K562 (cell line): Measurements from ENCODE around the gene HCAR2. TPM values are rescaled to one million over a fixed set of nuclear protein-coding genes. Genes with fewer than 3 reads are reported as not detected.

Source experiments
- ARID4B ChIP-seq: sonication (generic); formaldehyde crosslinking; IDR thresholded peaks from 2 replicates; pipeline ENCODE4 v1.8.0; 2022; ENCODE audit warnings: mild to moderate bottlenecking, missing genetic modification reagents
- CXXC5 ChIP-seq: fragments of 250-450 bp; sonication (Bioruptor Pico); IDR thresholded peaks from 2 replicates; pipeline ENCODE4 v1.8.0; 2022; ENCODE audit warnings: inconsistent platforms, mild to moderate bottlenecking, moderate library complexity
- ERF ChIP-seq: fragments of 450-650 bp; formaldehyde crosslinking; IDR thresholded peaks from 2 replicates; pipeline ENCODE4 v1.4.0; 2020; ENCODE audit warnings: mild to moderate bottlenecking, mixed read lengths
- FOXA3 ChIP-seq, 2 experiments: fragments of 450-650 bp in 1 of 2; sonication (generic) in 1 of 2; formaldehyde crosslinking; IDR thresholded peaks in 1 of 2; conservative IDR thresholded peaks in 1 of 2; 2 replicates each; pipeline versions ENCODE4 v1.4.0 to v1.8.0; 2020 to 2022; ENCODE audit warnings: mild to moderate bottlenecking in 2 of 2, missing genetic modification reagents in 1 of 2
- PRDM10 ChIP-seq: fragments of 450-650 bp; IDR thresholded peaks from 2 replicates; pipeline ENCODE4 v1.6.1; 2018; ENCODE audit not compliant: partially characterized antibody
- SAP30 ChIP-seq: fragments of 200-600 bp; sonication (generic); IDR thresholded peaks from 2 replicates; pipeline ENCODE4 v1.6.1; 2012; ENCODE audit warnings: borderline replicate concordance, low read depth, mild to moderate bottlenecking, moderate library complexity, low read length, control low read depth, inconsistent platforms; ENCODE audit not compliant: insufficient read depth, poor library complexity, severe bottlenecking
- SOX6 ChIP-seq: fragments of 450-650 bp; IDR thresholded peaks from 2 replicates; pipeline ENCODE4 v1.6.1; 2014; ENCODE audit warnings: mild to moderate bottlenecking
- TRIM24 ChIP-seq, 2 experiments: fragments of 450-650 bp; IDR thresholded peaks; 2 replicates each; pipeline ENCODE4 v1.6.1; 2016
- ZNF407 ChIP-seq: fragments of 450-650 bp; IDR thresholded peaks from 2 replicates; pipeline ENCODE4 v1.6.1; 2016; ENCODE audit warnings: low read depth
- polyA plus RNA-seq, 8 experiments: library from polyadenylated mRNA; depleted of rRNA in 4 of 8; stranded (reverse) in 5 of 8; unstranded in 3 of 8; fragments of >200 nt; fragmentation: Nextera tagmentation in 2 of 8; fragmentation: Illumina TruSeq in 1 of 8; extraction: Ambion mirVana in 2 of 8; extraction: Trizol in 1 of 8; gene quantifications; 2 replicates each; pipeline versions ENCODE4 v1.2.1 to v1.2.3, GENCODE V29; 2011 to 2014; ENCODE audit warnings: inconsistent platforms in 1 of 8, missing spikeins in 1 of 8
- total RNA-seq, 7 experiments: library from RNA; depleted of rRNA in 6 of 7; stranded (reverse); fragments of >200 nt in 6 of 7; fragmentation: Illumina TruSeq in 2 of 7; extraction: Trizol in 2 of 7; gene quantifications; 2 replicates each; pipeline versions ENCODE4 v1.2.1 to v1.2.3, GENCODE V29; 2011 to 2021; ENCODE audit warnings: low replicate concordance in 1 of 7

The HCAR2 gene
- total and polyA plus RNA-seq, 9 of the 15 experiments (the other 6 are each of a cell fraction or from before 2014, with no cell fraction given), result not detected

- no peak for TF ChIP-seq ZNF407
- peak in 1 of 2 experiments; percentile 33; a peak in 1 of 4 replicates for TF ChIP-seq TRIM24 (IDR thresholded peaks at IDR 0.05)
- peak in 1 of 2 experiments; percentile 82; a peak in 1 of 4 replicates for TF ChIP-seq FOXA3 (CRISPR knock-in tag; conservative IDR thresholded peaks at IDR 0.05 in 1 of 2, IDR thresholded peaks at IDR 0.05 in 1 of 2)
- TF ChIP-seq SAP30, result peak; percentile 76
- 0 out of 2 replicates have a peak, but pooled peaks have one; percentile 8 for TF ChIP-seq ERF (CRISPR knock-in tag)
- peak; percentile 90 for TF ChIP-seq ARID4B (CRISPR knock-in tag)
- TF ChIP-seq PRDM10, result peak; percentile 49
- TF ChIP-seq SOX6, result peak; percentile 50
- peak; percentile 98 for TF ChIP-seq CXXC5 (CRISPR knock-in tag)
Observed at GRCh38 chr12:122752464-122753318, 49.5 kb upstream of the HCAR2 start, which contains the start of gene DENR (continued).
